ENCODE measurements around the gene VSTM2B. TPM values are rescaled to one million over a fixed set of nuclear protein-coding genes. Genes with fewer than 3 reads are reported as not detected.
"Not testable (repeated sequence)": the region's sequence is repeated elsewhere in the genome, so short reads cannot be mapped to it uniquely, and the experiment has no call there.

VSTM2B gene
- total RNA-seq, 4 donors from 2014 or later, result not detected

DNA sequence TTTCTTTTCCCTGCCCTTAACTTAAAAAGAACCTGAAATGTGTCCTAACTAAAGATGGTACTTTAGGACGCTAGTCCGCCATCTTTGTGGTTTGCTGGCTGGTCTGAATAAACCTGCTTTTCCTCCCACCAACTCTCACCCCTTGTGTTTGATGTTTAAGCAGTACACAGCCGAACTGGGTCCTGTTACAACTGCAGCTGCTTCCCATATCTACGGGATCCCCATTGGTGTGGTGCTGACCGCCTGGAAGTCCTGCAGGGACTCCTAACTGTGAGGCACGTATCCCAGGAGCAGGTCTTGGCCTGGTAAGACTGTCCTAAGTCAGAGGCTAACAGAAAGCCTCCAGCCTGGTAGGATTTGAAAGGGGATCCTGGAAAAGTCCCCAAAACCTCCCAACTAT, 40.9 kb upstream of the VSTM2B start:
- intact Hi-C loops (cut with DNase I), result no loop called here
- H3K4me3 ChIP-seq, result no peak overlapping the region
- DNase-seq, result no peak
- H3K27me3 ChIP-seq, result peaks cover 0 to 9% (median 0%) of the 10 kb centered on the region in 4 donors
- H3K27ac ChIP-seq, result no peak overlapping the region
- WGBS, 2 donors, result 63 to 70% methylated on average over 6 of the region's 6 CpGs
- no peaks in the 10 kb centered on the region for H3K36me3 ChIP-seq
- H3K9me3 ChIP-seq, result no peaks in the 10 kb centered on the region
- no peaks in the 10 kb centered on the region for H3K4me1 ChIP-seq
- TF ChIP-seq, protein P1, sequence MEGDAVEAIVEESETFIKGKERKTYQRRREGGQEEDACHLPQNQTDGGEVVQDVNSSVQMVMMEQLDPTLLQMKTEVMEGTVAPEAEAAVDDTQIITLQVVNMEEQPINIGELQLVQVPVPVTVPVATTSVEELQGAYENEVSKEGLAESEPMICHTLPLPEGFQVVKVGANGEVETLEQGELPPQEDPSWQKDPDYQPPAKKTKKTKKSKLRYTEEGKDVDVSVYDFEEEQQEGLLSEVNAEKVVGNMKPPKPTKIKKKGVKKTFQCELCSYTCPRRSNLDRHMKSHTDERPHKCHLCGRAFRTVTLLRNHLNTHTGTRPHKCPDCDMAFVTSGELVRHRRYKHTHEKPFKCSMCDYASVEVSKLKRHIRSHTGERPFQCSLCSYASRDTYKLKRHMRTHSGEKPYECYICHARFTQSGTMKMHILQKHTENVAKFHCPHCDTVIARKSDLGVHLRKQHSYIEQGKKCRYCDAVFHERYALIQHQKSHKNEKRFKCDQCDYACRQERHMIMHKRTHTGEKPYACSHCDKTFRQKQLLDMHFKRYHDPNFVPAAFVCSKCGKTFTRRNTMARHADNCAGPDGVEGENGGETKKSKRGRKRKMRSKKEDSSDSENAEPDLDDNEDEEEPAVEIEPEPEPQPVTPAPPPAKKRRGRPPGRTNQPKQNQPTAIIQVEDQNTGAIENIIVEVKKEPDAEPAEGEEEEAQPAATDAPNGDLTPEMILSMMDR (IDR thresholded peaks at IDR 0.05), result no peak
- no peak for TF ChIP-seq POLR2A (IDR thresholded peaks at IDR 0.05)

DNA sequence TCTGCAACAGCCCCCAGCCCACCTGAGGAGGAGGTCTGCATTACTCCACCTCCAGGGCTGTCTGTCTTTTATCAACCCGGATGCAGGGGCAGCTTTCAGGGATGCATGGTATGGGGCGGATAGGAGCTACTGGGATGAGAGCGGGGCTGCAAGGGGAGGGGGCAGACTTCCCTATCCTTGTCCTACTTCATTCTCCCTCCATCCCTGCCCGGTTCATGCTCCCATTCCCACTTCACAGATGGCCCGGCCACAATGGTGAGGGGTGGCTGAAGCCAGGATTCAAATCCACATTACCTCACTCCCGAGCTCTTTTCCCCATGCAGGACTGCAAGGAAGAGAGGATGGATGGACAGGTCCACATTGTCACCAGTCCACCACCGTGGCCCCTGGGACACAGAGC, 40.5 kb upstream of the VSTM2B start:
- no peaks in the 10 kb centered on the region for H3K4me1 ChIP-seq
- no peak for TF ChIP-seq POLR2A (IDR thresholded peaks at IDR 0.05)
- TF ChIP-seq, protein P1 (IDR thresholded peaks at IDR 0.05), result no peak
- no peaks in the 10 kb centered on the region for H3K9me3 ChIP-seq
- peaks cover 0 to 9% (median 0%) of the 10 kb centered on the region in 4 donors for H3K27me3 ChIP-seq
- H3K36me3 ChIP-seq, result no peaks in the 10 kb centered on the region
- intact Hi-C loops (cut with DNase I), result no loop called here
- no peak overlapping the region for H3K27ac ChIP-seq
- no peak overlapping the region for H3K4me3 ChIP-seq
- 64 to 76% methylated on average over 5 to 6 of the region's 7 CpGs for WGBS, 2 donors
- DNase-seq, result no peak

DNA sequence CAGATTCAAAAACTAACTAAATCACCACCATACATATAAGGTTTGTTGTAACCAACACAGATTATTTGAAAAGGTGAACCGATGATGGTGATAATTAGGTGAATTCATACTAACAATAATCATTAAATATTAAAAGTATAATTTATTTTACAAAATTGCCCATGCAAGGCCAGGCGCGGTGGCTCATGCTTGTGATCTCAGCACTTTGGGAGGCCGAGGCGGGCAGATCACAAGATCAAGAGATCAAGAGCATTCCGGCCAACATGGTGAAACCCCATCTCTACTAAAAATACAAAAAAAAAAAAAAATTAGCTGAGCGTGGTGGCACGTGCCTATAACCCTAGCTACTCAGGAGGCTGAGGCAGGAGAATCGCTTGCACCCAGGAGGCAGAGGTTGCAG, 38.8 kb upstream of the VSTM2B start:
- H3K4me1 ChIP-seq; H3K27ac ChIP-seq; H3K9me3 ChIP-seq; intact Hi-C loops (cut with DNase I); H3K36me3 ChIP-seq; DNase-seq; H3K4me3 ChIP-seq: not testable (repeated sequence)
- peaks cover 0 to 21% (median 0%) of the 10 kb centered on the region in 4 donors for H3K27me3 ChIP-seq
- WGBS, 2 donors, result 83 to 92% methylated on average over 9 of the region's 9 CpGs

DNA sequence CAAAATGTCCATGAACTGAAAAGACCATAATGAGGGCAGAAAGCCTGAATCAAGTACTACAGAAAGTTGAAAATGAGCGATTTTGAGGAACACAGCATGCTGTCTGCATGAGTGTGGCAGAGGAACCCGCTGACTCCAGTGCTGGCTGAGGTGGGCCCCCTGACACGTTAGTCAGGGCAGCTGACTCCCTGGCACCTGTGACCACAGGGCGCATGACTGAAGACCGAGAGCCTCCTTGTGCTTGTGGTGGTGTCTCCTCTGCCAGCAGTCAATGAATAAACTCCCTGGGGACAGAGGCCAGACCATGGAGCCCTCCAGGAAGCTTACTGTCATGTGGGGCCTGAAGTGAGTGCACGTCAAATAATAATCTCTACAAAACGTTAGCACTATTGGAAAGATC, 38.4 kb upstream of the VSTM2B start:
- H3K27me3 ChIP-seq, result peaks cover 0 to 24% (median 0%) of the 10 kb centered on the region in 4 donors
- DNase-seq, result no peak
- no peak overlapping the region for H3K27ac ChIP-seq

DNA sequence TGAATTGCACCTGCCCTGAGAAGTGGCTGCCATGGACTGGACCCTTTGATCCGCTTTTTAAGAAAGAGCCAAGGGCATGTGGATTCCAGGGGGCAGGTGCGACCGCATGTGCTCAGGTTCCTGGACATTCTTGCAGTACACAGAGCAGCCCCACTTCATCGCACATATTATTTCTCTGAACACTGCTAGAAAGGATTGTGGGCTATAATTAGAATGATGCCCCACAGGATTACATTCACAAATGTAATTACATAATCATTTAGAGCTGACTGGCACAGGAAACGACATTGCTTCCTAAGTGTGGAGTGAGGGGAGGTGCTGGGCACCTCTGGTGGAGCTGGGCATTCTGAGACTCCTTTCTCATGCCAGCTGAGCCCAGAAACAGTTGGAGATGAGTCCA, 37.5 kb upstream of the VSTM2B start:
- H3K27me3 ChIP-seq, result peaks cover 0 to 24% (median 0%) of the 10 kb centered on the region in 4 donors
- H3K36me3 ChIP-seq, result no peaks in the 10 kb centered on the region
- intact Hi-C loops (cut with DNase I), result no loop called here
- no peak overlapping the region for H3K4me3 ChIP-seq
- no peak overlapping the region for H3K27ac ChIP-seq
- no peak for DNase-seq
- TF ChIP-seq, protein P1 (IDR thresholded peaks at IDR 0.05), result no peak
- TF ChIP-seq POLR2A (IDR thresholded peaks at IDR 0.05), result no peak
- WGBS, 2 donors, result 78 to 84% methylated on average over 4 to 5 of the region's 5 CpGs
- no peaks in the 10 kb centered on the region for H3K9me3 ChIP-seq
- H3K4me1 ChIP-seq, result no peaks in the 10 kb centered on the region

More for the DNA sequence above, 38.4 kb upstream of the VSTM2B start:
- intact Hi-C loops (cut with DNase I), result no loop called here
- Histone ChIP-seq H3K4me1 (no peaks in the 10 kb centered on the region), H3K4me3 (no peak overlapping the region), H3K9me3 (no peaks in the 10 kb centered on the region), H3K36me3 (no peaks in the 10 kb centered on the region)
- 69 to 75% methylated on average over 5 to 6 of the region's 7 CpGs for WGBS, 2 donors
- TF ChIP-seq, protein P1 (IDR thresholded peaks at IDR 0.05), result no peak
- TF ChIP-seq POLR2A (IDR thresholded peaks at IDR 0.05), result no peak
